NCI-H2171 (cell line): ENCODE measurements around the gene OR13C5.
"Not testable (repeated sequence)": the region's sequence is repeated elsewhere in the genome, so short reads cannot be mapped to it uniquely, and the experiment has no call there.

Experiments
- DNase-seq: peaks from one replicate; lab custom pipeline; 2025; lab: John Stamatoyannopoulos, UW

OR13C5 gene, protein sequence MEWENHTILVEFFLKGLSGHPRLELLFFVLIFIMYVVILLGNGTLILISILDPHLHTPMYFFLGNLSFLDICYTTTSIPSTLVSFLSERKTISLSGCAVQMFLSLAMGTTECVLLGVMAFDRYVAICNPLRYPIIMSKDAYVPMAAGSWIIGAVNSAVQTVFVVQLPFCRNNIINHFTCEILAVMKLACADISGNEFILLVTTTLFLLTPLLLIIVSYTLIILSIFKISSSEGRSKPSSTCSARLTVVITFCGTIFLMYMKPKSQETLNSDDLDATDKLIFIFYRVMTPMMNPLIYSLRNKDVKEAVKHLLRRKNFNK

DNA sequence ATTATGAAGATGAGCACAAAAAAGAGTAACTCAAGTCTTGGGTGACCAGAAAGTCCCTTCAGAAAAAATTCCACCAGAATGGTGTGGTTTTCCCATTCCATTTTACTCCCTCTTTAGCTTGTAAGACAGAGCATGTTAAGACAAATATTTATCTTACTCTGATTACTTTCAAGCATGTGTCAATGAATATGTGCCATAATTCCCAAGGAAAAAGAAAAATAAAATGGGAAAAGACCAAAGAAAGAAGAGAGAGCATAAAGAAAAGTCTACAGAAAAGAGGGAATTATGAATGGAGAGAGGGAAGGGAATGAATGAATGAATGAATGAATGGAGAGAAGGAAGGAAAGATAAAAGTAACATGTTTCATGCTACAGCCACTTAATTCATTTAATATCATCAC is at the start of gene OR13C5:
Gene OR13C5, minus strand, starts transcription at position 101 of the 400 bp plus-strand sequence. Its CDS starts 0 bp downstream, at position 101.
- not testable (repeated sequence) for DNase-seq

DNA sequence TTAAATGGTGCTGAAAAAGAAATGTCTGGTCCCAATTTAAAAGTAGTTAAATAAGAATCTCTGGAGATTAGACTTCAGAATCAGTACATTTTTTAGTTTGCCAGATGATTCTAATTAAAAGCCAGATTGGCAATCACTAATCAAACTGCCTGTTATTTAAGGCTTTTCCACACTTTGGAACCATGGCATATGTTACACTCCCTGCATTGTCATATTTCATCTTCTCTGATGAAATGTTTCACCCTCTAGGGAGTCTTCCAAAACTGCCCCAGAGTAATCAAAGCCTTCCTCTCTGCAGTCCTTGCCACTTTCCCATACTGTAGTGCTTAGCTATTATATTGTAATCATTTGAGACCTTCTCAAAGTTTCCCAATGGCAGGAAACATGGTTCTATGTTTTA is 36.2 kb upstream of the OR13C5 start:
- DNase-seq: no peak

DNA sequence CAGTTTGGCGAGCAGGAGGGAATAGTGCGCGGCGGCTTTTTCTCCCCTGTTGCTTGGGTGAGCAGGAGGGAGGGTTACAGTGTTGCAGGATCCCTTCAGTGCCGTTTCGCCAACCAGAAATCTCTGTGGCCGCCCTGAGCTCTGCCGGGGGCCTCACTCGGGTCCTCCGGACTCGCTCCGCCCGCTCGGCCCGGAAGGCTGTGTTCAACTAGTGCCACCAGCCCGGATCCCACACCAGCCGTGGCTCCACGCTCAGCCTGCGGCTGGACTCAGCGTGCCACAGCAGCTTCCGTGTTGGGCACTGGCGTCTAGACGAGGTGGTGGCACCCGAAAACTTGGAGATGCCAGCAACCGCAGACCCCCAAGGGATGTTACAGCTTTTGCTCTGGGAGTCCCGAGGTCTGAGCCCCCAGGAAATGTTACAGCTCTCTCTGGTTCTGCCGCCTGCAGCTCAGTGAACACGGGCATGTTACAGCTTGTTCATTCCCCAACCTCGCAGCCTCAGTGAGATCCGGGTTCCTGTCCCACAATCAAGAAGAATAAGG is 34.8 kb upstream of the OR13C5 start:
- DNase-seq: no peak

DNA sequence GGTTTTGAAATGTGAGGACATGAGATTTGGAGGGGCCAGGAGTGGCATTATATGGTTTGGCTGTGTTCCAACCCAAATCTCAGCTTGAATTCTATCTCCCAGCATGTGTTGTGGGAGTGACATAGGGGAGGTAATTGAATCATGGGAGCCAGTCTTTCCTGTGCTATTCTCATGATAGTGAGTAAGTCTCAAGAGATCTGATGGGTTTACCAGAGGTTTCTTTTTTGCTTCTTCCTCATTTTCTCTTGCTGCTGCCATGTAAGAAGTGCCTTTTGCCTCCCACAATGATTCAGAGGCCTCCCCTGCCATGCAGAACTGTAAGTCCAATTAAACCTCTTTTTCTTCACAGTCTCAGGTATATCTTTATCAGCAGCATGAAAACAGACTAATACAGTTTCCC is 26.8 kb upstream of the OR13C5 start:
- not testable (repeated sequence) for DNase-seq

DNA sequence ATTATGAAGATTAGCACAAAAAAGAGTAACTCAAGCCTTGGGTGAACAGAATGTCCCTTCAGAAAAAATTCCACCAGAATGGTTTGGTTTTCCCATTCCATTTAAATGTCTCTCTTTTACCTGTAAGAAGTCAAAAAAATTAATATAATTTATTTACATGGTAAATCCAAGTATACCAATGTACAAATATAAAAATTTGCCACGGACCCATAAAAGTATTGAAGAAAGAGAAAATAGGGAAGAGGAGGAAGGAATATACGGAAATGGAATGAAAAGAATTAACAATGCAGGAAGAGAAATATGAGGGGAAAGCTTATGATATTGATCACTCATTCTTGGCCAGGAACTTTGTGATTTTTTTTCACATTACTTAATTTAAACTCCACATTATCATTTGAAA is 18.9 kb upstream of the OR13C5 start, which contains the start of gene OR13C9:
Gene OR13C9, minus strand, starts transcription at position 101 of the 400 bp plus-strand sequence. Its CDS starts 0 bp downstream, at position 101.
- DNase-seq: no peak

DNA sequence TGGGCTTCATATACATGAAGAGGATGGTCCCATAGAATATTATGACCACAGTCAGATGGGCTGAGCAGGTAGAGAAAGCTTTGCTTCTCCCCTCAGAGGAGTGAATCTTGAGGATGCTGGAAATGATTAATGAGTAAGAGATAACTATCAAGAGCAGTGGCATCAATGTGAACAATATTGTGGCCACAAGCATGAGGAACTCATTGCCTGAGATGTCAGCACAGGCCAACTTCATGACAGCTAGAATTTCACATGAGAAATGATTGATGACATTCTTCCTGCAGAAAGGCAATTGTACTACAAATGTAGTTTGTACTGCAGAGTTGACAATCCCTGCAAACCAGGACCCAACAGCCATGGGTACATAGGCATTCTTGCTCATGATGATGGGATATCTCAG is 18.2 kb upstream of the OR13C5 start:
- no peak for DNase-seq

DNA sequence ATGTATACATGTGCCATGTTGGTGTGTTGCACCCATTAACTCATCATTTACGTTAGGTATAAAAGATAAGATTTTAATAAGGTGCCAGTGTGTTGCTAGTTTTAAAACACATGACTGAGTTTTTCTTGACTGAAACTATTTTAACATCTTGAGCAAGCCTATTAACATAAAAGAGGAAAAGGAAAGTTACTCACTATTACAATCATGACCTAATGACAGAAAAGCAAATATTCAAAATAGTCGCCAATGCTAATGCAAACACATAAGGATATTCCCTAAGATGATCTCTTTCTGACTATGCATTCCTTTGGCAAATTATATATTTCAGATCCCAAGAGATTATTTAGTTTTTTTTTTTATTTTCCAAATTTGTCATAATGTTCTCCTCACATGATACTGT is 12.0 kb upstream of the OR13C5 start:
- no peak for DNase-seq

DNA sequence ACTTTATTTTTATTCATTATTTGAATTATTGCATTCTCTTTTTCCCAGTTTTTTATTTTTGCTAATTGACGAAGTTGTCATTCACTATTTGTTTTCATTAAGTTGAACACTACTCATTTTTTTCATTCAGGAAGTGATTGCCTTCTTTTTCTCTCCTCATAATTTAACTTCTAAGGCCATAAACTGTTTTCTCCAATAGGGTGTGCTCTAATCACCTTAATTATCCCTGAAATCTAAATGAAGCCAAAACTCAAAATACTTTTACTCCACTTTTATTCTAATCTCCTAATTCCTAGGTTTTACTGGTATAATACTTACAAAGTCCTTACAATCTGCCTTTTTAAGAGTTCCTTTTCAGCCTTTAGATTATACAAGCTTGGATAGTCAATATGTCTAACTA is 9.1 kb upstream of the OR13C5 start:
- DNase-seq: no peak

DNA sequence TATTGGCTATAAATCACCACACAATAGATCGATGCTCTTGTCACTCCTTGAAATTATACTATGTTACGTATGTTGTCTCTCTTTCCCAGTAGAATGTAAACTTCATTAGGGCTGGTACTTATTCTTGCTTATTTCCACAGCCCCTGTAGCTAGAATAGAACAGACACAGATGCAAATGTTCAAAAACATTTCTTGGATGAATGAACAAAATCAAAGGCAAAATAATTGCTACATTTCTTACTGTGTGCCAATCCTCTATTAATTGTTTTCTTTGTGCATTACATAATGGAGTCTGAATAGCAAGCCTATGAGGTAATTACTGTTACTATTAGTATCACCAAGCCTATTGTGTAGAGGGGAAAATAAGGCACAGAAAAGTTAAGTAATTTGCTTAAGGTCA is 6.9 kb upstream of the OR13C5 start:
- DNase-seq: no peak

DNA sequence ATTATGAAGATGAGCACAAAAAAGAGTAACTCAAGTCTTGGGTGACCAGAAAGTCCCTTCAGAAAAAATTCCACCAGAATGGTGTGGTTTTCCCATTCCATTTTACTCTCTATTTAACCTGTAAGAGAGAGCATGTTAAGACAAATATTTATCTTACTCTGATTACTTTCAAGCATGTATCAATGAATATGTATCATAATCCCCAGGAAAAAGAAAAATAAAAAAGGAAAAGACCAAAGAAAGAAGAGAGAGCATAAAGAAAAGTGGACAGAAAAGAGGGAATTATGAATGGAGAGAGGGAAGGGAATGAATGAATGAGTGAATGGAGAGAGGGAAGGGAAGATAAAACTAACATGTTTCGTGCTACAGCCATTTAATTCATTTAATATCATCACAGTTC is 6.3 kb upstream of the OR13C5 start, which contains the start of gene OR13C2:
Gene OR13C2, minus strand, starts transcription at position 101 of the 400 bp plus-strand sequence. Its CDS starts 0 bp downstream, at position 101.
- not testable (repeated sequence) for DNase-seq

DNA sequence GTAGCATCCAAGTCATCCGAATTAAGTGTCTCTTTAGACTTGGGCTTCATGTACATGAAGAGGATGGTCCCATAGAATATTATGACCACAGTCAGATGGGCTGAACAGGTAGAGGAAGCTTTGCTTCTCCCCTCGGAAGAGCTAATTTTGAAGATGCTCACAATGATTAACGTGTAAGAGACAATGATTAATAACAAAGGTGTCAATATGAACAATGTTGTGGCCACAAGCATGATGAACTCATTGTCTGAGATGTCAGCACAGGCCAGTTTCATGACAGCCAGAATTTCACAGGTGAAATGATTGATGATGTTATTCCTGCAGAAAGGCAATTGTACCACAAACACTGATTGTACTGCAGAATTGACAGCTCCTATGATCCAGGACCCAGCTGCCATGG is 5.6 kb upstream of the OR13C5 start:
- DNase-seq: no peak

DNA sequence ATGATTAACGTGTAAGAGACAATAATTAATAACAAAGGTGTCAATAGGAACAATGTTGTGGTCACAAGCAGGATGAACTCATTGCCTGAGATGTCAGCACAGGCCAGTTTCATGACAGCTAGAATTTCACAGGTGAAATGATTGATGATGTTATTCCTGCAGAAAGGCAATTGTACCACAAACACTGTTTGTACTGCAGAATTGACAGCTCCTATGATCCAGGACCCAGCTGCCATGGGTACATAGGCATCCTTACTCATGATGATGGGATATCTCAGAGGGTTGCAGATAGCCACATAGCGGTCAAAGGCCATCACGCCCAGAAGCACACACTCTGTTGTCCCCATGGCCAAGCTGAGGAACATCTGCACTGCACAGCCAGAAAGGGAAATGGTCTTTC is 464 bp downstream of the OR13C5 start:
- DNase-seq: not testable (repeated sequence)

DNA sequence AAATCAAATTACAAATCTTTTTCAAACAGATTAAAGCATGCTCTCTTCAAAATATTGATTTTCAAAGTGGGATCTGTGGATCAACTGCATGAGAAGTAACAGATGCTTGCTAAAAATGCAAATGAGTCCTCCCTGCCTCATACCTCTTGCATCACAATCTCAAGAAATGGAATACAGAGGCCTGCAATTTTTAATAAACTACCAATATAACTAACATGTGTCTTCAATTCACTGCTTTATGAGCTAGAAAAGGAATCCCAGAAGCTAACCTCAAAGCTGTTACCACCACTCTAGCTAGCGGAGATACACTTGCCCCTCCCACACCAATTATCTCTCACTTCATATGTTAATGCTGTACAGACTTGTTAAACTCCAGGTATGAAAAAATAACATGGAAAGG is 9.6 kb downstream of the OR13C5 start:
- DNase-seq: no peak

DNA sequence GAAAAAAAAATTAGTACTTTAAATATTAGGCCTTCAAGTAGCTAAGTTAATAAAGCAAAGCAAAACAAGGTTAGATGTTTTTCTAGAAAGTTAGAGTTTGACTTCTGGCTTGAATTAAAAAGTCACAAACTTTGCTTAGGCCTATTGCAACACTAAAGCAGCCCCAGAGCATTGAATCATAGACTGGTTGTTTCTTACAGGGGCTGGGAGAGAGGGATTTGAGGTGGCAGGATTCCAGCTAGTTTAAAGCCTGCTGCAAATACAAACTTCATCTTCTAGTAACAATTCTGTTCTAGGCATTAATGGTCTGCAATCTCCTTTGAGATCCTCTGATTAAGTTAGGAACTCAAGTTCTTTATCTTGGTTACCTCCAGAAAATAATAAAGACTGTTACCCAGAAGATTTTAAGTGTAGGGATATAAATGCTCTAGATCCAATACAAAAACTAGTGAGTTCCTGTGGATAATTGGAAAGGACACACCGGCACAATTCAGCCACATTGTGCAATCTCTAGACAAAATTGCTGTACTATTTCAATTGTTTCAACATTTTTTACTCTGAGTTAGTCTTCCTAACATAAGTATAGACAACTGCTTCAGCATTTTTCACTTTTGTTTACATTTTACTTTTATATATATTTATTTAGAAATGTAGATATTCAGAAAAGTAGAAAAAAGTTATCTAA is 12.6 kb downstream of the OR13C5 start:
- no peak for DNase-seq

DNA sequence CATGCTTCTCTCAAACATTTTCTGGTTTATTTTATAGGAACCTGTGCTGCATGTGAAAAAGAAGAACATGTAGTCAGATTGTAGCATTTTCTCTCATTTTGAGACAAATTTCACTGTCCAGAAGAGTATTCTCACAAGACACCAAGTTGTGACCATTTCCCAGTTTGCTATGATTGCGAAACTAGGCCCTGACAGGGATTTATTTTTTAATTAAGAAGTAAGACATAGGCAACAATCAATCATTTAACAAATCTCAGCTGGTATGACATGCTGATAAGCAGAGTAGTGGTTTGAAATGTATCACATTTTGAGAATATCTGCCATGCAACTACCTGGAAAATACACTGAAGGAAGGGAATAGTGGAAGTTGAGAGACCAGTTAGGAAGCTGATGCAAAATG is 18.7 kb downstream of the OR13C5 start:
- DNase-seq: no peak

DNA sequence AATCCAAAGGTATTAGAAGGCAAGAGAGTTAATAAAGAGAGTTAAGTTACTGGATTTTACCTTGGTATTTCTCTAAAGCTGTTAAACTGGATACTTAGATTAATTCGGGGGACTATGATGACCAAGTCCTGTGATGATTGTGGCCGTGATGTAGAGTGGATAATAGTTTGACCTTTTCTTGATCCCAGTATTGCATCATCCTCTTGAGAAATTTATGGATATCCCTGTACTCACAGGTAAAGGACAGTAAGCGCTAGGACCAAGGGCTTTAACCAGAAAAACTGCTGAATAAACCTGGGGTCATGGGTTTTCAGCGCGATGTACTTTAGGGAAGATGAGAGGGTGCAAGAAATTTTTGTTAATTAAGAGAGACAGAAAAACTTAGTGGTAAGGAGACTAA is 21.9 kb downstream of the OR13C5 start:
- no peak for DNase-seq

DNA sequence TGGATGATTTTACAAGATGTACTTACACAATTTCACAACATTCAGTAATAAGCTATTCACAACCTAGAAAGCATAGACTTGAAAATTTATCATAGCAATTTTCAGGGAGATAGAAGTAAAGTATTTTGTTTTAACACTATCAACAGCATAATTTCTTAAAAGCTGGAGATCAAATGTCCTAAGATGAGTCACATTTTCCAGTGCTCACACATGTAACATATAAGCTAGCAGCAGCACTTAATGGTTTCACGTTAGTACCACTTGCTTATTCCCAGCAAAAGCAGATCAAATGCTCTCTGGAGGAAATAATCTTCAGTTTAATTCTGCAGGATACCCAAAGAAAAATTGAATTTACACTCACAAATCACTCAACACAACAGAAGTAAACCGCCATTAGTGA is 23.8 kb downstream of the OR13C5 start:
- DNase-seq: no peak

DNA sequence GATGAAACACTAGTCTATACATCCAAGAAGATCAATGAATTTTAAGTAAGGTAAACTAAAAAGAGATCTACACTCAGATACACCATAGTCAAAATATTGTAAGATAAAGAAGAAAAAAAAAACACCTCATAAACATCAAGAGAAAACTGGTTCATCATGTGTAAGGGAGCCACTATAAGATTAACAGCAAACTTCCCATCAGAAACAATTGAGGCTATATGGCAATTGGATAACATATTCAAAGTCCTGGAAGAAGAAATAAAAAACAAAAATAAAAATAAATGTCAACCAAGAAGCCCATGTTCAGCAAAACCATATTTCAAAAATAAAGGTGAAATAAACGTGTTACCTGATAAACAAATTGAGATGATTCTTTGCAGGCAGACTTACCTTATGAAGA is 26.6 kb downstream of the OR13C5 start:
- no peak for DNase-seq

DNA sequence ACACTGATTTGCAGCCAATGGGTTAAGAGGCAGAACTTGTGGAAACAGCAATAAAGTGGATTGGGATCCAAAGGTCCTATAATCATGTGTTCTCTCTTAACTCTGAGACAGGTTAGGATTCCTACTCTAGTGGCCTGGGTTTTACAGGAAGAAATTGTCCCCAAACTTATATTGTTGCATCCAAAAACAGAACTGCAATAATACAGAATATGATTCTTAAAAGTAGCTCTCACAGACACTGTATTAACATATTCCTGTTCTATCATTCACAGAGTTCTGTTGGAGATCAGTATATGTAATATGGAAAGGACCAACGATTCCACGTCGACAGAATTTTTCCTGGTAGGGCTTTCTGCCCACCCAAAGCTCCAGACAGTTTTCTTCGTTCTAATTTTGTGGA is 30.3 kb downstream of the OR13C5 start, which contains the start of gene OR13C8:
Gene OR13C8, plus strand, starts transcription at position 301 of the 400 bp plus-strand sequence. Its CDS starts 0 bp downstream, at position 301.
- DNase-seq: no peak

DNA sequence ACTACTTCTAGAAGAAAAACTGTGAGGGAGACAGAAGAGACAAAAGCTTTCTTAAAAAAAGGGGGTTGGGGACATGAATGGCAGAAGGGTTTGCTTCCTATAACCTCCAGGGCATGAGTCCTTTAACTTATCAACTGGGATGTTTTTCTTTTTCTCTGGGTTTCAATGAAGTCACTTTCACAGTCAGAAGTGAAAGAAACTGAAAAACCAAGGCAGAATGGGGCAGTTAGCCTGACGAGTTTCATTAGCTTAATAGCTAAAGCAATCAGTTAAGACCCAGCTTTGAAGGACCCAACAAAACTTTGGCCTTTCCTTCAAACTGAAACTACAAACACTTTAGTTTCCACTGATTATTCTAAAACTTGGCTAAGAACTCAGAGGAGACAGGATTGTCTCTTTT is 34.9 kb downstream of the OR13C5 start:
- no peak for DNase-seq

DNA sequence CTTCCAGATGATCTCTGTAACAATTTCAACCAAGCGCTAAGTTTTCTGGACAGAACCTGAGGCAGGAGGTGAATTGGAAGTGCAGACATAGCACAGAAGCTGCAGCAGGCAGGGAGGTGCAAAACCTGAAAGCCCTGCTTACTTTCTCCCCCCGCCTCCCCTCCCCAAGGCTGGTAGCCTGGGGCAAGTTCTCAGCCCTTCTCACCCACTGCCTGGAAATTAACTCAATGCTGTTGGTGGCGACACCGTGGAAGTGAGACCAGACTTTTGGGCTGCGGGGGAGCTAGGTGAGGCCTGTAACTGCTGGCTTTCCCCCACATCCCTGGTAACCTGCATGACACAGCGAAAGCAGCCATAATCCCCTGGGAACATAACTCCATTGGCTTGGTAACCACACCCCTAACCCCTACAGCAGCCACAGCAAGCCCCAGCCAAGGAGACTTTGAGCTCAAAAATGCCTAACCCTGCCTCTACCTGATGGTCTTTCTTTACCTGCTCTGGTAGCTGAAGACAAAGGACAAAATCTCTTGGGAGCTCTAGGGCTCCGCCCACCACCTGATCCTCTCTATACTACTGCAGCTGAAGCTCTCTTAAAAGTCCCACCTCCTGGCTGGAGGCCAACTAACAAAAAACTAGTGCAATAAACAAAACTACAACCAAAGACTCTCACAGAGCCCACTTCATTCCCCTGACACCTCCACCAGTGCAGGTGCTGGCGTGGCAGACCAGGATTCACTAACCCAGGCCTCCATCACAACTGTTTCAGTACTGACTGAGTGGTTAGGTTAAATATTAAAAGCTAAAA is 42.2 kb downstream of the OR13C5 start:
- DNase-seq: no peak

DNA sequence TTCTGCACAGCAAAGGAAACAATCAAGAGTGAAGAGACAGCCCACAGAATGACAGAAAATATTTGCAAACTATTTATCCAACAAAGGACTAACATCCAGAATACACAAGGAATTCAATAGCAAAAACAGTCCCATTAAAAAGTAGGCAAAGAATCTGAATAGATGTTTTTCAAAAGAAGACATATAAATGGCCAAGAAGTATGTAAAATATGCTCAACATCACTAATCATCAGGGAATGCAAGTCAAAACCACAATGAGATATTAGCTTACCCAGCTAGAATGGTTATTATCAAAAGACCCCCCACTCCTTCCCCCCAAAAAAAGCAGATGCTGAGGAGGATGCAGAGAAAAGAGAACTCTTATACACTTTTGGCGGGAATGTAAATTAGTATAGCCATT is 43.7 kb downstream of the OR13C5 start:
- no peak for DNase-seq
